Esophagus muscularis mucosa (tissue), 4 donors: Measurements from ENCODE around the gene SFT2D3.

ENCODE experiments used
- CTCF ChIP-seq, 3 experiments: fragments of 200-600 bp in 2 of 3; fragments of 450-650 bp in 1 of 3; sonication (generic) in 2 of 3; IDR thresholded peaks; one replicate each; pipeline ENCODE4 v1.5.1; 2017 to 2019; ENCODE audit warnings: antibody characterized with exemption in 3 of 3, mild to moderate bottlenecking in 2 of 3, moderate library complexity in 1 of 3
- EP300 ChIP-seq: sonication (generic); formaldehyde crosslinking; IDR thresholded peaks from one replicate; pipeline ENCODE4 v1.6.1; 2017; ENCODE audit warnings: antibody characterized with exemption
- POLR2A ChIP-seq: fragments of 450-650 bp; IDR thresholded peaks from one replicate; pipeline ENCODE4 v1.6.1; 2017; ENCODE audit warnings: antibody characterized with exemption, moderate library complexity, mild to moderate bottlenecking, low read depth
- POLR2AphosphoS5 ChIP-seq, 2 donors: sonication (generic); formaldehyde crosslinking; IDR thresholded peaks; one replicate each; pipeline ENCODE4 v1.6.1; 2017; ENCODE audit warnings: antibody characterized with exemption in 2 of 2

GRCh38 chr2:127655209-127656073 lies 45.9 kb upstream of the SFT2D3 start:
- TF ChIP-seq POLR2A (no peak), CTCF (IDR thresholded peaks at IDR 0.05) (no peak), POLR2AphosphoS5 (IDR thresholded peaks at IDR 0.05) (no peak), EP300 (no peak)
